Subcutaneous adipose tissue (tissue), 4 donors: ENCODE results near the gene SIK3. TPM values are rescaled to one million over a fixed set of nuclear protein-coding genes. Genes with fewer than 3 reads are reported as not detected.

Source experiments
- total RNA-seq, 4 donors: library from RNA; depleted of rRNA; stranded (reverse); fragments of >200 nt; gene quantifications; one replicate each; pipeline ENCODE4 v1.1.0, GENCODE V29; 2016
- TF ChIP-seq, protein P1 (sequence below): fragments of 450-650 bp; IDR thresholded peaks from one replicate; pipeline ENCODE4 v1.5.1; 2016; ENCODE audit warnings: low read depth, mild to moderate bottlenecking, control low read depth, antibody characterized with exemption, moderate library complexity

Gene SIK3
- total RNA-seq, 4 donors from 2014 or later, result 27.7 to 44.8 (median 40.3) TPM

DNA sequence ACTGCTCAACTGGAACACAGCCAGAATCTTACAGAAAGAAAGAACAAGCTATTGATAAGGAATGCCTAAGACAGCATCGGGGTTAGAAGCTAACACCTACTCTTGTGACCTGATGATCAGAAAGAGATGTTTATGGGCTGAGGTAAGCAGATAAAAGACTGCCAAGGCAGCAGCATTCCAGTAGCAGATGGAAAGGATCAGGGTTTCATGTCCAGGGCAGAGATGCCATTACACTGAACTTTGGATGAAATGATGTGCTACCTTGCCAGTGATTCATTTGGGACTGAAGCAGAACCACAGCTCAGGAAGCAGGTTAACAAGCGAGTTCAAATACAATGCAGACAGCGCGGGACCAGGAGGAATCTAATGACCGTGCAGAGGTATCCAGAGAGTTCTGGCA is 233.7 kb downstream of the SIK3 start:
- TF ChIP-seq, protein P1, sequence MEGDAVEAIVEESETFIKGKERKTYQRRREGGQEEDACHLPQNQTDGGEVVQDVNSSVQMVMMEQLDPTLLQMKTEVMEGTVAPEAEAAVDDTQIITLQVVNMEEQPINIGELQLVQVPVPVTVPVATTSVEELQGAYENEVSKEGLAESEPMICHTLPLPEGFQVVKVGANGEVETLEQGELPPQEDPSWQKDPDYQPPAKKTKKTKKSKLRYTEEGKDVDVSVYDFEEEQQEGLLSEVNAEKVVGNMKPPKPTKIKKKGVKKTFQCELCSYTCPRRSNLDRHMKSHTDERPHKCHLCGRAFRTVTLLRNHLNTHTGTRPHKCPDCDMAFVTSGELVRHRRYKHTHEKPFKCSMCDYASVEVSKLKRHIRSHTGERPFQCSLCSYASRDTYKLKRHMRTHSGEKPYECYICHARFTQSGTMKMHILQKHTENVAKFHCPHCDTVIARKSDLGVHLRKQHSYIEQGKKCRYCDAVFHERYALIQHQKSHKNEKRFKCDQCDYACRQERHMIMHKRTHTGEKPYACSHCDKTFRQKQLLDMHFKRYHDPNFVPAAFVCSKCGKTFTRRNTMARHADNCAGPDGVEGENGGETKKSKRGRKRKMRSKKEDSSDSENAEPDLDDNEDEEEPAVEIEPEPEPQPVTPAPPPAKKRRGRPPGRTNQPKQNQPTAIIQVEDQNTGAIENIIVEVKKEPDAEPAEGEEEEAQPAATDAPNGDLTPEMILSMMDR, result no peak

DNA sequence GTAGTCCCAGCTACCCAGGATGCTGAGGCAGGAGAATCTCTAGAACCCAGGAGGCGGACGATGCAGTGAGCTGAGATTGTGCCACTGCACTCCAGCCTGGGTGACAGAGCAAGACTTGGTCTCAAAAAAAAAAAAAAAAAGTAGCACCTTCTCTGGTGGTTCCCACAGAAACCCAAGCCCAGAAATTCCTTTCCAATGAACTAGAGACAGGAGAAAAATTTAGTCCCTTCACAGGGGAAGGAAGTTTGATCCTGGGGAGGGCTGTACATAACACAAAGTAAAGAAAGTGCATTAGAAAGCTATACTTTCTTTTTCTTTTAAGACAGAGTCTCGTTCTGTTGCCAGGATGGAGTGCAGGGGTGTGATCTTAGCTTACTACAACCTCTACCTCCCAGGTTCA is 235.3 kb downstream of the SIK3 start:
- TF ChIP-seq, protein P1, result no peak

DNA sequence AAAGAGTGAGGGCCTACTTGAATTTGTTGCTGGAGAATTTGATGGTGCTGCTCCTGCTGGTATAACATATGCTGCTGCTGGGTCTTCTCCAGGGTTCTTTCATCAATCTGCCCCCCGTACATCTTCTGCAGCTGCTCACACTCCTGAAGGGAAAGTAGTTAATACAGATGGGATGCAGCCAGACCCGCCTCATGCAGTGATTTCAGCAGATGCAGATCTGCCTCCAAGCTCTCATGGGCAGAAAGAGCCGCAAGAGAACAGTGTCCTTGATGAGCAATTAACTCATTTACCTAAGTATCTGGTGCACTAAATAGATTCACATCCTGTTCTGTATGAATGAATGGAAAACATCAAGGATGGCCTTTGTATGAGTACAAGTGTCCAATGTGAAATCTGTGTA is 236.0 kb downstream of the SIK3 start:
- TF ChIP-seq, protein P1, result no peak

DNA sequence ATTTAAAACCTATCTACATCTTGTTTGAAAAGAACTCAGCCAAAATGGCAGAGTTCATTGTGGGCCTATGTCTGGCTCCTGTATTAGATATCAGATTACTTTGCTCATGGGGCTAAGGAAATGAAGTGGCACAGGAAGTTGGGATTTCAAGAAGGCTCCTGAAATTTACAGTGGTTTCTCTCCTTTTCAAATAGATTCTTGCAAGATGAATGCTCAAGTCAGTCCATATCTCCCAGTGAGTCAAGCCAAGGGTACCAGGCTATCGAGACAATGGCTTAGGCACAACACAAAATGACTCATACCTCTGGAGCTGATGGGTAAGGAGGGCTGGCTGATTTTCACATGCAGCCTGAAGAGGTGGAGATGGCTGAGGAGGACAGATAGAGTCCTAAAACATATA is 236.7 kb downstream of the SIK3 start:
- TF ChIP-seq, protein P1, result no peak

DNA sequence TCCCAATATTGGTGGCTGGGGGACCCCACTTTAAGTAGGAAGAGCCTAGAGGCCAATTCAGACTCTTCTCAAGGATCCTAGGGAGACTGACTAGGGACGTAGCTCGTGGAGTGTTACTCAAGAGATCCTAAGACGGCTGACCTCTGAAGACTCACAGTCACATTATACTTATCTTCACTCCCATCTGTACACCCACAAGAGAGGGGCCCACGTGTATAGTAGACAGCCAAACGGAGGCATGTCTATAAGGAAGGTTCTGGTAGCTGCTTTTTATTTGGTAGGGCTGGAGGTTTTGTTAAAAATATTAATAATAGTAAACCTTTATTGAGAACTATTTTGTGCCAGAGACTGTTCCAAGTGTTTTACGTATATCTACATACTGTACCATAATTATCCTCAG is 237.9 kb downstream of the SIK3 start:
- TF ChIP-seq, protein P1, result no peak

DNA sequence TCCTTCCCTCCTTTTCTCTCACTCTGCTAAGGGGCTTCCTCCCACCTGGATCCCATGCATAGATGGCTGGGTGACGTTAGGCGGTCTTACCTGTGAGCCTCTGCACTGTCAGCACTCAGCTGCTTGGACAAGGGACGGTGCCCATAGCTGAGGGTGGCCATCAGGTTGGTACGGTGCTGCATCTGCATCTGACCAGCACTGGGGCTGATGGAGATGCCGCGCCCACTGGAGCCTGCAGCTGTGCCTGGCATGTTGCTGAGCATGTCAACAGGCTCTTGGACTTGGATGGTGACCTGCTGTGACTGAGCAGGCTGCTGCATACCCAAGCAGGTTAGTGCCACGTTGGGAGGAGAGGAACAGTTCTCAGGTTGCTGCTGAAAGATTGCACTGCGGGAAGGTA is 239.1 kb downstream of the SIK3 start:
- TF ChIP-seq, protein P1, result no peak

DNA sequence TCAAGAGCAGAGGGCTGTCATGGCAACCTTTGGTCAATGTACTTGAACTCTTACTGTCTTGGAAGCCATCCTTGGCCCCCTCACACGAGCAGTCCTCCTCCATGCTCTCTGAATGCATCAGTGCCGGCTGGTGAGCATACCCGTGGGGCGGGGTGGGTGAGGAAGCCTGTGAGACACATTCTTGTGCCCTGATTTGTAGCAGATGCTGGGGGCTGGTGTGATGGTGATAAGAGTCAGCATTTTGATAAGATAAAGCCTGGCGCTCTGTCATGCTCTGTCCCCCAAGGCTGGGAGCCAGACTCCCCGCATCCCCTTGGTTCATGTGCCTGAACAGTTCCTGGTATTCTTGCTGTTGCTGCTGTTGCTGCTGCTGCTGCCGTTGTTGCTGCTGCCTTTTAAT is 240.3 kb downstream of the SIK3 start:
- TF ChIP-seq, protein P1, result no peak
